ENCODE data around the gene PAPLN.

The PAPLN gene

GRCh38 chr14:73220634-73221033 is 16.7 kb upstream of the PAPLN start:
- no peak for FAIRE-seq
- TF ChIP-seq CTCF (IDR thresholded peaks at IDR 0.05; ENCODE audit: insufficient read depth, missing control alignments), result no peak
- DNase-seq (ENCODE audit: insufficient read length, low spot score), result no peak

- no peak for TF ChIP-seq CTCF (IDR thresholded peaks at IDR 0.05; ENCODE audit: insufficient read depth, missing control alignments)
- FAIRE-seq (no peak), DNase-seq (ENCODE audit: insufficient read length, low spot score) (no peak)
Observed at GRCh38 chr14:73221945-73222344, 15.4 kb upstream of the PAPLN start.

- DNase-seq (ENCODE audit: insufficient read length, low spot score), result no peak
- no peak for FAIRE-seq
- no peak for TF ChIP-seq CTCF (IDR thresholded peaks at IDR 0.05; ENCODE audit: insufficient read depth, missing control alignments)
Observed at GRCh38 chr14:73223049-73223448, 14.3 kb upstream of the PAPLN start.

GRCh38 chr14:73225496-73225895 is 11.8 kb upstream of the PAPLN start:
- FAIRE-seq (no peak), DNase-seq (ENCODE audit: insufficient read length, low spot score) (no peak)
- no peak for TF ChIP-seq CTCF (IDR thresholded peaks at IDR 0.05; ENCODE audit: insufficient read depth, missing control alignments)

- TF ChIP-seq CTCF (IDR thresholded peaks at IDR 0.05; ENCODE audit: insufficient read depth, missing control alignments), result no peak
- DNase-seq (ENCODE audit: insufficient read length, low spot score) (no peak), FAIRE-seq (no peak)
Observed at GRCh38 chr14:73227812-73228781, 9.2 kb upstream of the PAPLN start.

- FAIRE-seq (no peak), DNase-seq (ENCODE audit: insufficient read length, low spot score) (no peak)
- TF ChIP-seq CTCF (IDR thresholded peaks at IDR 0.05; ENCODE audit: insufficient read depth, missing control alignments), result no peak
Observed at GRCh38 chr14:73230051-73230450, 7.3 kb upstream of the PAPLN start.

Data from D721Med (cell line).